Umbilical cord (tissue), 2 donors: ENCODE data around the gene NHSL1. TPM values are rescaled to one million over a fixed set of nuclear protein-coding genes. Genes with fewer than 3 reads are reported as not detected.
A peak's percentile ranks its signal among the peaks of the same experiment; 100 is the strongest.

Experiments
- DNase-seq: peaks from one replicate; pipeline ENCODE4 v3.0.0-alpha.2; 2015; ENCODE audit warnings: low spot score
- total RNA-seq: library from RNA; depleted of rRNA; stranded (reverse); fragments of >200 nt; gene quantifications from one replicate; pipeline ENCODE4 v1.2.3, GENCODE V29; 2014; ENCODE audit warnings: low replicate concordance; ENCODE audit not compliant: insufficient read depth

NHSL1 gene
- total RNA-seq, 1 donor from 2014 or later: 25.8 TPM

DNA sequence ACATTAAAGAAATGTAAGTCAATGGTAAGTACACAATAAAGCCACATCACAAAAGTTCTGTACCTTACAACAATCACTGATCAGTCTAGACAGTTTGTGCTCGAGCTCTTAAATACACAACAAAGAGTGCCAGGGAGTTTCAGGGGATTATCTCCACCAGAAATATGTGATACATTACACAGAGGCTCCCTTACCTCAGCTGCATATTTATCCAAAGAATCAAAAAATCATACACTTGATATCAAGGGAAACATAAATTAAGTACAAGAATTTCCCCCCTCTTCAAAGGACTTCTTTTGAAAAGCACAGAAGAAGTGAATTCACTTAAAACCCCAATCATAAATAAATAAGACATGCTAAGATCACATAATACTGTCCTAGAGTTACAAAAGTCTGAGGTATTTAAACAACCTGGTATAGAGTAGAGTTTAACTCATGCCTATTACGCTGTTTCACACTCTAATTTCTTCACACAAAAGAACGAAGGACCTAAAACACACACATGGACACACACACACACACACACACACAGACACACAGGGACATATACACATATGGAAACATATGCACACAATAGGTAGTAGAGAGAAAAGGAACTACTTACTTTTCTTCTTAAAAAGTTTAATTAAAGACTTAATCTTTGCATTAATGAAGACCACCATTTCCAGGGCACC is 528 bp downstream of the NHSL1 start:
- DNase-seq: peak; percentile 64

GRCh38 chr6:138497286-138497685 is 2.0 kb downstream of the NHSL1 start:
- DNase-seq: no peak

GRCh38 chr6:138494312-138494711 is 5.0 kb downstream of the NHSL1 start:
- no peak for DNase-seq

DNA sequence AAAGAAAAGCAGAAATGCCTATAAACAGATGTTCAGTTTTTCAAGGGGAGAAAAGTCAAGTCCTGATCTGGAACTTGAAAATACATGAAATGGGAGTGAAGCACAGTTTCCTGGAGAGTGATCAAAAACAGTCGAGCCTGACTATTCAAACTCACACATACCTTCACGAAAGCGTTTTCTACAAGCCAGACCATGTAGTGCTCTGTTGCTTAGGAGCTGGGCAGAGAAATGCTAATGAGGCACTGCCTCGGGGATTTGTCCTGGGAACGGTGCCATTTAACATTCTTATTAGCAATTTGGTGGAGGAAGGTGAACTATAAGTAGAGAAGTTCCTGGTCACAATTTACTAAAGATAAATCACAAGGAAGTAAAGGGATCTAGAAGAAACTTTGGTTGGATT is 5.9 kb downstream of the NHSL1 start:
- peak; percentile 79 for DNase-seq

DNA sequence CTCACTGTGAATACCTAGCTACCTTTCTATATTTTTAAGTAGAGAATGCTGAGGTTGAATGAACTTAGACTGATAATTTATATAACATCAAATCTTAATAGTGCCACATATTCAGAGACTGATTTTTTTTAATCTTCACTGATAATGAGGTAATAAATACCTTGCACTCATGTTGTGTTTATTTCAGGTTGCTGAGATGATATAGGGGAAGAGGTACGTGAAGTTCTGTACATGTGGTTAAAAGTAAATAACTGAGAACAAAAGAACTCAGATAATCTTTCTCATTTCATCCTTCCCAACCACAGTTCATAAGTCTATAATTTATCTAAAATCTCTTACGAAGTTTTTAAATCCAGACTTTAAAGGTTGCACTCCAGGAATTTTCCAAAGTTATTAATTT is 6.4 kb downstream of the NHSL1 start:
- no peak for DNase-seq

GRCh38 chr6:138492113-138492512 is 7.2 kb downstream of the NHSL1 start:
- no peak for DNase-seq

DNA sequence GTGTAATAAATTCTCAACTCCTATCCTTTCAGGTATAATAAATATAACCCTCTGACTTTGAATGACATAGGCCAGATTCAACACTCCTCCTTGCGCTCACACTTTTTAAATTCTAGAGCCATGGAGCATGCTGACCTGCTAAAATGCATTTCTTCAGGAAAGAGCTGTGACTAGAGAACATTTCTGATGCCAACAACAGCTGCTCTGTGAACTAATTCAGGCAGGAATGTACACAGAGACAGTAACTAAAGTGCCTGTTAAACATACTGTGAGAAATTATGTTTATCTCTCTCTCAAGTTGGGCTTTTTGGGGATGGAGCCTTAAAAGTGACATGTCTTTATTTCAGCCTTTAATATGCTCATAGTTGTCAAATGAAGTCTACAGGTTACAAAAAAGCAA is 8.3 kb downstream of the NHSL1 start:
- DNase-seq: peak; percentile 43

DNA sequence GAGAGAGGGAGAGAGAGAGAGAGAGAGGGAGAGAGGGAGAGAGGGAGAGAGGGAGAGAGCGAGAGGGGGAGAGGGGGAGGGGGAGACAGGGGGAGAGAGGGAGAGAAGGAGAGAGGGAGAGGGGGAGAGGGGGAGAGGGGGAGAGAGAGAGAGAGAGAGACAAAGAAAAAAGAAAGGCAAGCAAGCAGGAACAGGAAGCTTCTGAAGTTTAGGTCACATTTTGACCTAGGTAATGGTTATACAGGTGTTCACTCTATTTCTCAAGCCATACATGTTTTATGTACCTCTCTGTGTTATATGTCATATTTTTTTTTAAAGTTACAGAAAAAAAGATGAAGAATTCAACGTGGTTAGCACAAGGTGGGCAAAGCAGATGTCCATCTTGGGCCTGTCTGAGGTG is 9.4 kb downstream of the NHSL1 start:
- no peak for DNase-seq

DNA sequence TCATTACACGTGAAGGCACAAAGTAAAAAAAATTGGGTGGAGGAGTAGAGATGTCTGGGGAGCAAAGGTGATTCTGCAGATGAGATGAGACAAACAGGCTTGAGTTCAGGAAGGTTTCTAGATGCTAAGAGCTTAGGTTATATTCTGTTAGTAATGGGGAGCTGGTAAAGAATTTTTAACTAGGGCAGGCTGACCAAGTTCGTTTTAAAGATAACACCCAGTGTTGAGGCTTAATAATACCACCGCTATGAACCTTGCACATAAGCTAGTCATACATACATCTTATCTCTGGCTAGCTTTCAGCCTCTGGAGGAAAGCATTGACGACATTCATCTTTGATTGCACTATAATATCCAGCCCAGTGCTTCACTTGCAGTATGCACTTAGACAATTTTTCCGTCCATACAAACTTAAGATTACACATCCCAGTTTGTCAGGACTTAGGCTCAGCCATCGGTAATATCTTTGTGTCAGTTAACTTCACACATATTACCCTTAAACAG is 12.1 kb downstream of the NHSL1 start:
- peak; percentile 29 for DNase-seq

- DNase-seq: no peak
Observed at GRCh38 chr6:138486249-138487101, 12.8 kb downstream of the NHSL1 start.

- DNase-seq: no peak
Observed at GRCh38 chr6:138485586-138486248, 13.6 kb downstream of the NHSL1 start.

DNA sequence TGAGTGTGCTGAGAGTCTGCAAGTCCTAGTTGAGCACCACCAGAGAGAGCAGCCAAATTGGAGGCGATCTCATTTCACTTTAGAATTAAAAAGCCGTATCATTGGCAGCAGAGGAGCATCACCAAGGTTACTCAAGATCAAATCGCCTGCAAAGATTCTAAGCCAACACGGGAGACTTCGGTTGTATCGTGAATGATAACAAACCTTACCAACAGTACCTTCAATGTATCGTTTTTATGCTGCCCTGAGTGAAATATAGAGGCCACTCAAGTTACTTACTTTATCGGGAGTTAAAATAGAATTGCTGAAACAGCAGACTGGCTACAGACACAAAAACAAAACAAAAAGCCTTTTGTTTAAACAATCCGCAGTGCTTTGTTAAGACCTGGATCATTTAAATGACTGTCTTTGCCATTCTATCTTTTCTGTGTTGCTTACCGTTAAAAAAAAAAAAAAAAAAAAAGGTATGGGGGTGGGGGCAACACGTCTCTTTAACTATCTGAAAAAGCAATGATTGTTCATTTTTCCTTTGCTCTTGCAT is 14.2 kb downstream of the NHSL1 start:
- DNase-seq: no peak

GRCh38 chr6:138484018-138484731 is 15.1 kb downstream of the NHSL1 start:
- no peak for DNase-seq

DNA sequence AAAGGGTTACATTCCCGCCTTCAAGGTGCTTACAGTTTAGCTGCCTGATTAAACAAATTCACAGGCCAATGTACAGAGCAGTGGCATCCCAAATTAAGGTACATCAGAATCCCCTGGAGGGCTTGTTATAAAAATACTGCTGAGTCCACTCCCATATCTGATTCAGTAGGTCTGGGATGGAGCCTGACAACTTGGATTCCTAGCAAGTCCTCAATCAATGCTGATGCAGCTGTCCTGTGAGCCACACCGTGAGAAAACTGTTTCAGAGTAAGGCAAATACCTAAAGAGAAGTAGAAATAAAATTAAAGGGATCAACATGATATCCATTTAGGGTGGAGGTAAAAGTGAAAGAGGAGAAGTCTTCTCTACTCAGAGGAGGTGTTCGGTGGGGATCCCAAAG is 16.5 kb downstream of the NHSL1 start:
- DNase-seq: no peak

DNA sequence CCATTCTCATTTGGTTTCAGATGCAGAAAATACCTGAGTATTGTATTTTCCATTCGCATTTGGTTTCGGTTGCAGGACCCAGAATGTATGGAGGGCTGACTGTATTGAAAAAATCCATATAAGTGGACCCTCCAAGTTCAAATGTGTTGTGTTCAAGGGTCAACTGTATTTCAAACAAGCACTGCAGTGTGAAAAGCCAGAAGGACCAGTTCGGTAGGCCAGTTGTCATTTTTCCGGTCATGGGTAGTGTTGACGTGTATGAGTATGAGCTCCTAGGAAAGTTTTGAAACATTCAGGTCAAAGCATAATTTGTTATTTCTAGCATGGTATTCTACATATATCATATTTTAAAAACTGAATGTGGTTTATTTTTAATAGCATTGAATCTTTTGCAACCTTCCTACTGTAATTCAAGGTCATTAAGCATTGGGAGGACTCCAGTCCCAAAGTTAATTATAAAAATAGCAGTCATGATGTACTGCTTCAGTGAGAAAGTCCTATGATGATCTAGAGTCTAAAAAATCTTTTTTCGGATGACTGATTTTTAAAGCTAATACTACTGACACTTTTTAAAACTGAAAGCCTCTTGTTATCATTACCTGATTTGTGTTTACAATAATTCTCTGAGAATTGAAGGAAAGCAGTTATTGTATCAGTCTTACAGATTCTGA is 18.9 kb downstream of the NHSL1 start:
- DNase-seq: no peak

DNA sequence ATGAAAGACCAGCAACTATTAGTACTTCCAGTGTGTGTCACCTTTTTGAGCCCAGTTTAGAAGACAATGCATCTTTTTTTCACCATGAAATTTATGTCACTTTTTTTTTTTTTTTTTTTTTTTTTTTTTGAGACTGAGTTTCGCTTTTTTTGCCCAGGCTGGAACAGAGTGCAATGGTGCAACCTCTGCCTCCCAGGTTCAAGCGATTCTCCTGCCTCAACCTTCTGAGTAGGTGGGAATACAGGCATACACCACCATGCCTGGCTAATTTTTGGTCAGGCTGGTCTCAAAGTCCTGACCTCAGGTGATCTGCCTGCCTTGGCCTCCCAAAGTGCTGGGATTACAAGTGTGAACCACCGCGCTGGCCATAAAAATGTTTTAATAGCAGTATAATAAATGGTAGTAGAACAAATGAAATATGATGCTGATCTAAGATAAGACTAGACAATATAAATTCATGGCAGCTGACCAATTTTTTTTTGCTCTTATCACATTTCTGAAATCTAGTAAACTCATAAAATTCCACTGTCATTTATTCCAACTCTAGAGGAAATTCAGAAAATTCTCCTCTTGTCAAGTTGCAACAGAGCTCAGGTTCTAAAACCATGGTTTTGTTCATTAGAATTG is 21.3 kb downstream of the NHSL1 start:
- no peak for DNase-seq

DNA sequence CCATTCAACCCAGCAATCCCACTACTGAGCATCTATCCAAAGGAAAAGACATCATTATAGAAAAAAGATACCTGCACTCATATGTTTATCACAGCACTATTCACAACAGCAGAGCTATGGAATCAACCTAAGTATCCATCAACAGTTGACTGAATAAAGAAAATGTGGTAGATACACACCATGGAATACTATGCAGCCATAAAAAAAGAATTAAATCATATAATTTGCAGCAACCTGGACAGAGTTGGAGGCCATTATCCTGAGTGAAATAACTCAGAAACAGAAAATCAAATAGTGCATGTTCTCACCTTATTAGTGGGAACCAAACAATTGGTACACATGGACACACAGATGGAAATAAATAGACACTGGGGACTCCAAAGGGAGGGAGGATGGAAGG is 23.2 kb downstream of the NHSL1 start:
- DNase-seq: no peak

GRCh38 chr6:138473144-138473543 is 26.1 kb downstream of the NHSL1 start:
- DNase-seq: no peak

GRCh38 chr6:138468320-138469015 is 30.8 kb downstream of the NHSL1 start:
- no peak for DNase-seq

- no peak for DNase-seq
Observed at GRCh38 chr6:138467901-138468300, 31.4 kb downstream of the NHSL1 start.
